ENCODE measurements around the gene DDX27. TPM values are rescaled to one million over a fixed set of nuclear protein-coding genes. Genes with fewer than 3 reads are reported as not detected.

The DDX27 gene
- total RNA-seq, 1 donor from 2014 or later = 14.6 TPM

DNA sequence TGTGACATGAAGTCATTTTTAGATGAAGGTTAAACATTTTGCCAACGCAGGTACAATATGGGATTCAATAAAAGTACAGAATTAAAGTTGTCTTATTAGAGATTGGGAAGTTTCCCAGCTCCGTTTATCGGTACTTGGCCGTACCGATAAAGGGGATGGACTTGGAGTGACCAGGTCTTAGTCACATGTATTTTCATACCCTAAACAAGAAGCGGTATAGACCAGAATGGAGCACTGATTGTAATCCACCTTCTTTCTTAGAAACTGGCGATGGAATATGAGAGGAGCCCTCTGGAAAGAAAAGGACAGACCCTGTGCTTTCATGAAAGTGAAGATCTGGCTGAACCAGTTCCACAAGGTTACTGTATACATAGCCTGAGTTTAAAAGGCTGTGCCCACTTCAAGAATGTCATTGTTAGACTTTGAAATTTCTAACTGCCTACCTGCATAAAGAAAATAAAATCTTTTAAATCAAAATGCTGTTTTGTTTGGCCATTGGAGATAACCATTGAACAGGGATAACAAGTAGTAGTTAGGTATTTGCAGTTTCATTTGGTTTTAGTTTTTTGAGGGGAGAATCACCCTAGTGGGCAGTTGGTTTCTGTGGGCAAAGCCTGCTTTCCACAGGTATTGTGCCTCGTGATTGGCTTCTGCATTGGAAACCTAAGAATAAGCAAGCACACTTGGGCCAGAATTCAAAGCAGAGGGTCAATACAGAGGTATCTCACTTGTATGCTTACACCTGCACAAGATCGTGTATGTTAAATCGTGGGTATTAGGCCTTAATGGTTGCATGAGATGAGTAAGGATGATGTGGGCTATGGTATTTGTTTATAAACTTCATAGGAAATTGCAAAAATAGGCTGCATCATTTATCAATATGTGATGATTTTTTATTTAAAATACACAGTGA, 69.8 kb downstream of the DDX27 start:
- peaks cover 14% of the 10 kb centered on the region for H3K4me1 ChIP-seq
- no peak overlapping the region for H3K27ac ChIP-seq (replicated peaks)
- no peaks in the 10 kb centered on the region for H3K27me3 ChIP-seq (ENCODE audit: low read depth)
- no peak for DNase-seq
- peaks cover 86% of the 10 kb centered on the region for H3K36me3 ChIP-seq
- intact Hi-C loops (cut with micrococcal nuclease) = no loop called here
- TF ChIP-seq, protein P1, sequence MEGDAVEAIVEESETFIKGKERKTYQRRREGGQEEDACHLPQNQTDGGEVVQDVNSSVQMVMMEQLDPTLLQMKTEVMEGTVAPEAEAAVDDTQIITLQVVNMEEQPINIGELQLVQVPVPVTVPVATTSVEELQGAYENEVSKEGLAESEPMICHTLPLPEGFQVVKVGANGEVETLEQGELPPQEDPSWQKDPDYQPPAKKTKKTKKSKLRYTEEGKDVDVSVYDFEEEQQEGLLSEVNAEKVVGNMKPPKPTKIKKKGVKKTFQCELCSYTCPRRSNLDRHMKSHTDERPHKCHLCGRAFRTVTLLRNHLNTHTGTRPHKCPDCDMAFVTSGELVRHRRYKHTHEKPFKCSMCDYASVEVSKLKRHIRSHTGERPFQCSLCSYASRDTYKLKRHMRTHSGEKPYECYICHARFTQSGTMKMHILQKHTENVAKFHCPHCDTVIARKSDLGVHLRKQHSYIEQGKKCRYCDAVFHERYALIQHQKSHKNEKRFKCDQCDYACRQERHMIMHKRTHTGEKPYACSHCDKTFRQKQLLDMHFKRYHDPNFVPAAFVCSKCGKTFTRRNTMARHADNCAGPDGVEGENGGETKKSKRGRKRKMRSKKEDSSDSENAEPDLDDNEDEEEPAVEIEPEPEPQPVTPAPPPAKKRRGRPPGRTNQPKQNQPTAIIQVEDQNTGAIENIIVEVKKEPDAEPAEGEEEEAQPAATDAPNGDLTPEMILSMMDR (IDR thresholded peaks at IDR 0.05; ENCODE audit: borderline replicate concordance) = no peak
- H3K4me3 ChIP-seq = no peak overlapping the region
- peaks cover 42% of the 10 kb centered on the region for H3K9me3 ChIP-seq (replicated peaks)

DNA sequence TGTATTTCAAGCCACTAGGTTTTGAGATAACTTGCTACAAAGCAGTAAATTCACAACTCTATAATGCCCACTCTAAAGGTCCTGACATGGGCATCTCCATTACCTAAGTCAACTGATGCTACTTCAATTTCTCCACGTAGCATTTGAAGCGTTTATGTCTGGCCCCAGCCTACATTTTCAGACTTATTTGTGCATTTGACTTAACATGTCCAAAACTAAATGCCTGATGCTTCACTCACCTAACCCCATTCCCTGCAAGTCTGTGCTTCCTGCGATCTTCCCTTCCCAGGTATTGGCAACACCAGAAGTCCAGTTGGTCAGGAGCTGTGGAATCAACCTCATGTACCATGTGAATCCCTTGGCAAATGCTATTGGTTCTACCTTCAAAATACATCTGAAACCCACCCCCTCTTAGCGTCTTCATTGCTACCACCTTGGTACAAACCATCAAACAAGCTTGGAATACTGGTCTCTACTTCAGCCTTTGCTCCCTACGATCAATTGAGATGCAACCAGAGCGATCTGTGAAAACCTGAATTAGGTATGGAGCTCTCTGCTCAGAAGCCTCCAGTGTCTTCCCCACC, 71.5 kb downstream of the DDX27 start:
- TF ChIP-seq, protein P1 (IDR thresholded peaks at IDR 0.05; ENCODE audit: borderline replicate concordance) = no peak

DNA sequence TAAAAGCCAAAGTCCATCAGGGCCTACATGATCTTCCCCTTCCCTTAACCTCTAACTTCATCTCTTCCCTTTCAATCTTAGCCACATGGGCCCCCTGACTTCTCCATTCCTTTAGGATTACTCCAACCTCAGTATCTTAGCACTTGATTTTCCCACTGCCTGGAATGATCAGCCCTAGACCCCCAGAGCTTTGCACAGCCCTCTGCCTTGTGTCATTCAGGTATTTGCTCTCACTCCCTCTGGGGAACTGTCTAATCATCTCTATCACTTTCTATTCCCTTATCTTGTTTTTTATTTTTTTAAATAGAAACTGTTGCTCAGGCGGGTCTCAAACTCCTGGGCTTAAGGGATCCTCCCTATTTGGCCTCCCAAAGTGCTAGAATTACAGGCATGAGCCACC, 72.0 kb downstream of the DDX27 start:
- H3K27ac ChIP-seq (replicated peaks) = no peak overlapping the region
- DNase-seq = no peak
- intact Hi-C loops (cut with micrococcal nuclease) = no loop called here
- TF ChIP-seq, protein P1 (IDR thresholded peaks at IDR 0.05; ENCODE audit: borderline replicate concordance) = no peak
- peaks cover 71% of the 10 kb centered on the region for H3K36me3 ChIP-seq
- H3K9me3 ChIP-seq (replicated peaks) = peaks cover 21% of the 10 kb centered on the region
- peaks cover 8% of the 10 kb centered on the region for H3K4me1 ChIP-seq
- H3K27me3 ChIP-seq (ENCODE audit: low read depth) = no peaks in the 10 kb centered on the region
- H3K4me3 ChIP-seq = no peak overlapping the region

More for the DNA sequence above, 71.5 kb downstream of the DDX27 start:
- H3K27me3 ChIP-seq (ENCODE audit: low read depth) = no peaks in the 10 kb centered on the region
- H3K4me1 ChIP-seq = peaks cover 8% of the 10 kb centered on the region
- H3K36me3 ChIP-seq = peaks cover 75% of the 10 kb centered on the region
- H3K9me3 ChIP-seq (replicated peaks) = peaks cover 26% of the 10 kb centered on the region
- H3K27ac ChIP-seq (replicated peaks) = no peak overlapping the region
- intact Hi-C loops (cut with micrococcal nuclease) = no loop called here
- no peak for DNase-seq
- H3K4me3 ChIP-seq = no peak overlapping the region

DNA sequence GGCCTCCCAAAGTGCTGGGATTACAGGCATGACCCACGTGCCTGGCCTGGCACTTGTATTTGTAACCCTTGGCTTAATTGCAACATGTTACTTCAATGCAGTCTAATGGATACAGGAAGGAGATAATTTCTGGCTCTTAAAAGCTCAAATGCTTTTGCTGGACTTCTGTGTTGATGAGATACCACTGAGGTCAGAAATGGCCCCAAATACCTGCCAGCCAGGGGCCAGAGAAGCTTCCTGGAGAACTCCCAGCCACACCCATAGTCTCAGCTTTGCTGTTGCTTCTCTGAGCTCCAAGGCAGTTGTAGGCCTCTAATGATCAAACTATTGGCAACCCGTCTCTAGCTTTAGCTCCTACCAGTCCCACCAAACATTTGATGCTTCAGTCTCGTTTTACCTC, 72.8 kb downstream of the DDX27 start:
- intact Hi-C loops (cut with micrococcal nuclease) = no loop called here
- H3K36me3 ChIP-seq = peaks cover 63% of the 10 kb centered on the region

DNA sequence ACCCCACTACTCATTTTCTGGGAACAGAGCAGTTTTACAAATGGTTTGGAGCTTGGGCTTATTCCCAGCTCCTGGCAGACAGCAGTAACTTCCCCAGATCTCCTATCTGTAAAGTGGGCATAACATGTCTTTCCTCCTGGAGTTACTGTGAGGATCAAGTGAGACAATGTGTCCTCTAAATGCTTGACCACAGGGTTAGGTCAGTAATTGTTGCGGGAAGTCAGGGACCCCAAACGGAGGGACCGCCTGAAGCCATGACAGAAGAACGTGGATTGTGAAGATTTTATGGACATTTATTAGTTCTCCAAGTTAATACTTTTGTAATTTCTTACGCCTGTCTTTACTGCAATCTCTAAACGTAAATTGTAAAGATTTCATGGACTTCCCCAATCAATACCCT, 73.9 kb downstream of the DDX27 start:
- no peaks in the 10 kb centered on the region for H3K4me1 ChIP-seq
- intact Hi-C loops (cut with micrococcal nuclease) = no loop called here
- DNase-seq = no peak
- peaks cover 1% of the 10 kb centered on the region for H3K9me3 ChIP-seq (replicated peaks)
- no peak overlapping the region for H3K4me3 ChIP-seq
- TF ChIP-seq, protein P1 (IDR thresholded peaks at IDR 0.05; ENCODE audit: borderline replicate concordance) = no peak
- H3K36me3 ChIP-seq = peaks cover 52% of the 10 kb centered on the region
- no peaks in the 10 kb centered on the region for H3K27me3 ChIP-seq (ENCODE audit: low read depth)
- H3K27ac ChIP-seq (replicated peaks) = no peak overlapping the region

More for the DNA sequence above, 72.8 kb downstream of the DDX27 start:
- TF ChIP-seq, protein P1 (IDR thresholded peaks at IDR 0.05; ENCODE audit: borderline replicate concordance) = no peak
- no peaks in the 10 kb centered on the region for H3K27me3 ChIP-seq (ENCODE audit: low read depth)
- peaks cover 13% of the 10 kb centered on the region for H3K9me3 ChIP-seq (replicated peaks)
- H3K27ac ChIP-seq (replicated peaks) = no peak overlapping the region
- no peak overlapping the region for H3K4me3 ChIP-seq
- H3K4me1 ChIP-seq = peaks cover 8% of the 10 kb centered on the region
- DNase-seq = no peak

Other genes starting within 250 kb of the DDX27 start
- gene CSE1L, start 173.1 kb upstream of the DDX27 start, total RNA-seq = 38.2 TPM
- 63.4 TPM for gene STAU1, start 31.1 kb upstream of the DDX27 start, total RNA-seq
- 22.2 TPM for gene ZNFX1, start 58.6 kb downstream of the DDX27 start, total RNA-seq